GM23248 (cell line): ENCODE measurements around the gene CLCN1.

Experiments
- EZH2 ChIP-seq: fragments of 200-600 bp; sonication (generic); IDR thresholded peaks from 2 replicates; pipeline ENCODE4 v1.6.1; 2018; ENCODE audit warnings: antibody characterized with exemption, mild to moderate bottlenecking; ENCODE audit not compliant: insufficient read depth, poor library complexity, severe bottlenecking
- EZH2phosphoT487 ChIP-seq: fragments of 200-600 bp; sonication (generic); IDR thresholded peaks from 2 replicates; pipeline ENCODE4 v1.6.1; 2018; ENCODE audit warnings: antibody characterized with exemption, moderate library complexity, mild to moderate bottlenecking, low read depth; ENCODE audit not compliant: insufficient read depth

DNA sequence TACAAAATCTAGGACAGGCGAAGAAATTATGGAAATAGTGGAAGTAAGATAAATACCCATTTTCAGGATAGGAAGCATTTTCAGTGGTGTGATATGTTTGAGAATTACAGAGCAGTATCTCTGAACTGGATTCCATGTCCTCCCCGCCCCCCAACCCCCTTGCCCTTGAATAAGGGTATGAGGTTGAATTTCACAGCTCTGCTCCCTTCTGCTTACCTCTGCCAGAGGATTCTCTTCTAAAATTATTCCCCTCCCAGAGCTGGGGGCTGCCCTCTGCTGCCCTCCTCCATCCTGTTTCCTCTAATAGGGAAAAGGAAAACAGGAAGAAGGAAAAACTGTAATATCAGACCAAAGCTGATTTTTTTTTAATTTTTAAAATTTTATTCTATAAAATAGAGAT lies 7.3 kb upstream of the CLCN1 start:
- no peak for TF ChIP-seq EZH2
- TF ChIP-seq EZH2phosphoT487 = no peak
